HepG2 (cell line): ENCODE data around the gene GYS1. TPM values are rescaled to one million over a fixed set of nuclear protein-coding genes. Genes with fewer than 3 reads are reported as not detected.

Experiments
- ATAC-seq: fragments of 200-7000 bp; cut with Tn5 transposase; 3 replicates; pipeline ENCODE4 v1.9.1; 2020; ENCODE audit warnings: mild to moderate bottlenecking, moderate library complexity
- BruUV-seq: library from RNA; stranded (reverse); fragments of 400-500 nt; replicated peaks from 2 replicates; lab custom pipeline; 2021; lab: Mats Ljungman, UMichigan
- CTCF ChIA-PET: fragments of 300-600 bp; formaldehyde crosslinking; extraction: SDS; loops from one replicate; lab custom pipeline; 2021; ENCODE audit warnings: low total read pairs, inconsistent platforms, low intra/inter-chr PET ratio; lab: Yijun Ruan, JAX
- POLR2A ChIA-PET: fragments of 350-600 bp; sonication (Branson Sonifier 250); formaldehyde crosslinking; loops from one replicate; lab custom pipeline; 2020; ENCODE audit warnings: antibody characterized with exemption, inconsistent platforms; lab: Yijun Ruan, JAX
- DNase-seq: peaks from one replicate; pipeline ENCODE4 v3.0.0-alpha.2; 2015; ENCODE audit warnings: low spot score
- FAIRE-seq: peaks from 3 replicates; lab custom pipeline; 2011; peaks lifted over from hg19 to GRCh38; lab: Jason Lieb, UNC
- H2AFZ ChIP-seq: one replicate; pipeline ENCODE4 v1.6.1; 2011; ENCODE audit warnings: low read length, inconsistent platforms
- H3K27ac ChIP-seq: fragments of 300-600 bp; 3 replicates; pipeline ENCODE4 v1.8.0; 2011; ENCODE audit warnings: mixed run types, mild to moderate bottlenecking, mixed read lengths, low read length, inconsistent platforms; ENCODE audit not compliant: insufficient read depth; ENCODE audit errors: extremely low read length
- H3K27me3 ChIP-seq, 2 experiments: fragments of 200-600 bp in 1 of 2; 2 replicates in 1 of 2; 3 replicates in 1 of 2; pipeline versions ENCODE4 v1.6.0 to v1.8.0; 2011; ENCODE audit warnings: low read length in 2 of 2, mild to moderate bottlenecking in 2 of 2, moderate library complexity in 2 of 2, inconsistent platforms in 1 of 2; ENCODE audit not compliant: insufficient read depth in 2 of 2, control insufficient read depth in 1 of 2
- H3K36me3 ChIP-seq, 2 experiments: fragments of 200-600 bp in 1 of 2; replicated peaks in 1 of 2; 2 replicates in 1 of 2; 3 replicates in 1 of 2; pipeline versions ENCODE4 v1.5.1 to v1.8.0; 2011; ENCODE audit warnings: low read length in 2 of 2, inconsistent platforms in 1 of 2; ENCODE audit not compliant: insufficient read depth in 2 of 2, control insufficient read depth in 1 of 2
- H3K4me1 ChIP-seq: 2 replicates; pipeline ENCODE4 v1.5.1; 2012; ENCODE audit warnings: low read length, inconsistent platforms; ENCODE audit not compliant: insufficient read depth
- H3K4me2 ChIP-seq: 2 replicates; pipeline ENCODE4 v1.6.0; 2011; ENCODE audit warnings: low read depth, low read length, inconsistent platforms
- H3K4me3 ChIP-seq, 3 experiments: fragments of 200-600 bp in 1 of 3; sonication (generic), shearing (Covaris generic) in 1 of 3; replicated peaks in 1 of 3; 2 replicates each; pipeline ENCODE4 v1.5.1; 2011 to 2016; ENCODE audit warnings: low read length in 3 of 3, inconsistent platforms in 2 of 3, low read depth in 2 of 3, mild to moderate bottlenecking in 2 of 3, control low read depth in 1 of 3, mixed read lengths in 1 of 3; ENCODE audit not compliant: insufficient read depth in 1 of 3
- H3K79me2 ChIP-seq: one replicate; pipeline ENCODE4 v1.6.1; 2011; ENCODE audit warnings: low read length, inconsistent platforms; ENCODE audit not compliant: insufficient read depth
- H3K9ac ChIP-seq: 2 replicates; pipeline ENCODE4 v1.6.0; 2011; ENCODE audit warnings: mild to moderate bottlenecking, low read depth, low read length, inconsistent platforms; ENCODE audit not compliant: insufficient read depth
- H3K9me3 ChIP-seq: 2 replicates; pipeline ENCODE4 v1.5.1; 2012; ENCODE audit warnings: mild to moderate bottlenecking, low read length
- H4K20me1 ChIP-seq: 2 replicates; pipeline ENCODE4 v1.6.0; 2011; ENCODE audit warnings: inconsistent platforms, mild to moderate bottlenecking, low read length, moderate library complexity; ENCODE audit not compliant: insufficient read depth
- AHR ChIP-seq: IDR thresholded peaks from 2 replicates; pipeline ENCODE4 v1.6.1; 2018; ENCODE audit warnings: missing genetic modification reagents, missing compliant biosample characterization
- ARNTL ChIP-seq: sonication (generic); formaldehyde crosslinking; IDR thresholded peaks from 2 replicates; pipeline ENCODE4 v1.4.0; 2020; ENCODE audit warnings: mild to moderate bottlenecking, missing genetic modification reagents
- FOXC1 ChIP-seq: sonication (generic); formaldehyde crosslinking; IDR thresholded peaks from 2 replicates; pipeline ENCODE4 v1.8.0; 2022; ENCODE audit warnings: mild to moderate bottlenecking, missing genetic modification reagents, borderline replicate concordance
- FOXP1 ChIP-seq, 2 experiments: fragments of 450-650 bp in 1 of 2; IDR thresholded peaks; 2 replicates each; pipeline ENCODE4 v1.6.1; 2017 to 2018; ENCODE audit warnings: antibody characterized with exemption in 1 of 2
- GFI1 ChIP-seq: sonication (generic); formaldehyde crosslinking; IDR thresholded peaks from 2 replicates; pipeline ENCODE4 v1.5.0; 2020; ENCODE audit warnings: missing genetic modification reagents, mild to moderate bottlenecking, borderline replicate concordance
- HDAC2 ChIP-seq: sonication (generic); formaldehyde crosslinking; IDR thresholded peaks from 2 replicates; pipeline ENCODE4 v1.4.0; 2020; ENCODE audit warnings: missing genetic modification reagents
- KDM2A ChIP-seq: sonication (generic); formaldehyde crosslinking; IDR thresholded peaks from 2 replicates; pipeline ENCODE4 v1.4.0; 2020; ENCODE audit warnings: low read depth, missing genetic modification reagents, borderline replicate concordance
- LRRFIP1 ChIP-seq: sonication (generic); formaldehyde crosslinking; conservative IDR thresholded peaks from 2 replicates; pipeline ENCODE4 v1.4.0; 2020; ENCODE audit warnings: missing genetic modification reagents
- NONO ChIP-seq, 2 experiments: fragments of 450-650 bp in 1 of 2; sonication (generic) in 1 of 2; formaldehyde crosslinking in 1 of 2; IDR thresholded peaks in 1 of 2; conservative IDR thresholded peaks in 1 of 2; 2 replicates each; pipeline versions ENCODE4 v1.6.1 to v1.8.0; 2017 to 2022; ENCODE audit warnings: mild to moderate bottlenecking in 1 of 2, missing genetic modification reagents in 1 of 2, moderate library complexity in 1 of 2
- SAFB2 ChIP-seq: sonication (generic); formaldehyde crosslinking; IDR thresholded peaks from 2 replicates; pipeline ENCODE4 v1.5.1; 2020; ENCODE audit warnings: missing genetic modification reagents, low read depth, mild to moderate bottlenecking, borderline replicate concordance
- ZFP36L2 ChIP-seq: sonication (generic); formaldehyde crosslinking; IDR thresholded peaks from 2 replicates; pipeline ENCODE4 v1.4.0; 2020; ENCODE audit warnings: missing genetic modification reagents
- ZFP62 ChIP-seq: sonication (generic); formaldehyde crosslinking; IDR thresholded peaks from 2 replicates; pipeline ENCODE4 v1.4.0; 2020; ENCODE audit warnings: missing genetic modification reagents
- ZFX ChIP-seq: sonication (generic); formaldehyde crosslinking; IDR thresholded peaks from 2 replicates; pipeline ENCODE4 v1.4.0; 2020; ENCODE audit warnings: mild to moderate bottlenecking, low read depth, missing genetic modification reagents, moderate library complexity
- ZMYM2 ChIP-seq: sonication (generic); formaldehyde crosslinking; IDR thresholded peaks from 2 replicates; pipeline ENCODE4 v1.8.0; 2022; ENCODE audit warnings: mild to moderate bottlenecking, missing genetic modification reagents
- ZMYM3 ChIP-seq: sonication (generic); formaldehyde crosslinking; IDR thresholded peaks from 2 replicates; pipeline ENCODE4 v1.5.1; 2020; ENCODE audit warnings: mild to moderate bottlenecking, missing genetic modification reagents
- ZMYM4 ChIP-seq: sonication (generic); formaldehyde crosslinking; IDR thresholded peaks from 2 replicates; pipeline ENCODE4 v1.8.1; 2023; ENCODE audit warnings: mild to moderate bottlenecking, missing genetic modification reagents
- ZNF292 ChIP-seq: sonication (generic); formaldehyde crosslinking; IDR thresholded peaks from 2 replicates; pipeline ENCODE4 v1.8.1; 2022; ENCODE audit warnings: mild to moderate bottlenecking, low read depth, missing genetic modification reagents, borderline replicate concordance
- ZNF605 ChIP-seq: sonication (generic); formaldehyde crosslinking; IDR thresholded peaks from 2 replicates; pipeline ENCODE4 v1.8.0; 2022; ENCODE audit warnings: mild to moderate bottlenecking, missing genetic modification reagents
- WGBS: methylation state at CpG from one replicate; pipeline ENCODE4 v1.1.6; 2017; ENCODE audit warnings: low lambda C conversion rate; 5-methylcytosine and 5-hydroxymethylcytosine counted together
- in situ Hi-C: cut with HindIII; loops from 2 replicates; pipeline ENCODE4 v1.10.0; 2017; ENCODE audit warnings: low pct_unique_long_range_greater_than_20kb; ENCODE audit not compliant: extremely low pct_ligation_motif_present
- intact Hi-C: fragments of 100-400 bp; cut with micrococcal nuclease; formaldehyde crosslinking; loops from one replicate; pipeline ENCODE4 v1.10.0; 2022; ENCODE audit not compliant: unreplicated experiment
- polyA plus RNA-seq, 8 experiments: library from polyadenylated mRNA; depleted of rRNA in 3 of 8; stranded (reverse) in 7 of 8; unstranded in 1 of 8; fragments of >200 nt; fragmentation: Illumina TruSeq in 4 of 8; extraction: Trizol in 4 of 8; gene quantifications; 2 replicates each; pipeline versions ENCODE4 v1.2.1 to v1.2.3, GENCODE V29; 2011 to 2016; ENCODE audit warnings: low read depth in 4 of 8, missing spikeins in 1 of 8, mixed read lengths in 1 of 8; ENCODE audit not compliant: insufficient read depth in 1 of 8
- total RNA-seq, 5 experiments: library from RNA; depleted of rRNA; stranded (reverse); fragments of >200 nt; fragmentation: Illumina TruSeq; extraction: Trizol; gene quantifications; 2 replicates each; pipeline ENCODE4 v1.2.3, GENCODE V29; 2016; ENCODE audit warnings: low read depth in 1 of 5

GYS1 gene
- total and polyA plus RNA-seq, 2 of the 13 experiments (the other 11 are each of a cell fraction or from before 2014, with no cell fraction given) = 18.4 to 42.1 TPM

DNA sequence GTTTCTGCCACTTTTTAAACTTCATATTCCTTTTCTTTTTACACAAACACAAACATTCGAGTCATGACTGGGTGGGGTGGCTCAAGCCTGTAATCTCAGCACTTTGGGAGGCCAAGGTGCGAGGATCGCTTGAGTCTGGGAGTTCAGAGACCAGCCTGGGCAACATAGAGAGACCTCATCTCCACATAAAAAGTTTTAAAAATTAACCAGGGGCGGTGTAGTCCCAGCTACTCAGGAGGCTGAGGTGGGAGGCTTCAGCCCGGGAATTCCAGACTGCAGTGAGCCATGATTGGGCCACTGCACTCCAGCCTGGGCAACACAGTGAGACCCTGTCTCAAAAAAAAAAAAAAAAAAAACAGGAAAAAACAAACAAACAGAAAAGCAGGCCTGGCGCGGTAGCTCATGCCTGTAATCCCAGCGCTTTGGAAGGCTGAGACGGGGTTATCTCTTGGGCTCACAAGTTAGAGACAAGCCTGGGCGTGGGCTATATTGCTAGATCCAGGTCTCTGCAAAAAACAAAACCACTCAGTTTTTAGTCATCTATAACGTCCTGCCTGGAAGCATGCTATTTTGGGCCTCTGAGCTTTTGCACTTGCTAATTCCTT lies 39.0 kb downstream of the GYS1 start (continued):
- TF ChIP-seq ZNF605 (CRISPR knock-in tag) = 0 out of 2 replicates have a peak, but pooled peaks have one; percentile 74
- peak; percentile 7; the same call in 1 of the 2 replicates for TF ChIP-seq ZMYM4 (CRISPR knock-in tag)
- TF ChIP-seq FOXC1 (CRISPR knock-in tag) = 0 out of 2 replicates have a peak, but pooled peaks have one; percentile 3
- no peak for TF ChIP-seq ZFP62
- TF ChIP-seq AHR (CRISPR knock-in tag) = no peak
- no peak for TF ChIP-seq SAFB2 (CRISPR knock-in tag)
- TF ChIP-seq GFI1 (CRISPR knock-in tag) = peak; percentile 51; the same call in 1 of the 2 replicates
- peak; percentile 19; the same call in 1 of the 2 replicates for TF ChIP-seq HDAC2 (CRISPR knock-in tag)
- TF ChIP-seq ZMYM2 = 0 out of 2 replicates have a peak, but pooled peaks have one; percentile 19

DNA sequence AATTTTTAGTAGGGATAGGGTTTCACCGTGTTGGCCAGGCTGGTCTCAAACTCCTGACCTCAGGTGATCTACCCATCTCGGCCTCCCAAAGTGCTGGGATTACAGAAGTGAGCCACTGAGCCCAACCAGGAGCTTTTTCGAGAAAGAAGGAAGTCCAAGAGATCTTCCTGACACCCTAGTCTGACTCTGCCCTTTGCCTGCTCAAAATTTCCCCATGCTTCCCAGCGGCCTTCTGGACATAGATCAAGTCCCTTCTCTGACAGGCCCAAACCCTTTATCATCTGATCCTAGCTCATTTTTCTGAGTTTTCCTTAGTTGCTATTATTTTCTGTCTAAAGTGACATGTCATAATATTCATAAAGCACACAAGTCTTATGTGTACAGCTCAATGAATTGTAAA lies 40.0 kb downstream of the GYS1 start:
- Histone ChIP-seq H3K27ac (peak overlapping the region; percentile 53), H3K27me3 (no peaks in the 10 kb centered on the region), H3K4me2 (peak overlapping the region; percentile 56), H3K36me3 (peaks cover 2 to 3% of the 10 kb centered on the region in 2 experiments; a peak in 1 of 5 replicates), H3K4me3 (peak overlapping the region in 1 of 3 experiments; percentile 36; a peak in 2 of 6 replicates), H2AFZ (no peak overlapping the region), H3K9ac (peak overlapping the region; percentile 43; the same call in 1 of the 2 replicates), H3K4me1 (peaks cover 87% of the 10 kb centered on the region), H3K9me3 (no peaks in the 10 kb centered on the region), H4K20me1 (no peaks in the 10 kb centered on the region; the same call in 1 of the 2 replicates), H3K79me2 (peaks cover 19% of the 10 kb centered on the region)
- ChIA-PET CTCF (no interaction called here), POLR2A (interaction anchor here (0.6 to 7.8 kb wide), 9 partner anchors 9 to 81 kb away, joined by 3 to 153 read pairs (median 12); partner anchors contain the start of genes DHDH, FTL, GYS1 and NUCB1)
- ATAC-seq (no peak), FAIRE-seq (no peak), DNase-seq (no peak)
- WGBS = 0% methylated on average over 4 of the region's 4 CpGs
- no peak for TF ChIP-seq KDM2A (CRISPR knock-in tag)
- TF ChIP-seq ZFX (CRISPR knock-in tag) = peak; percentile 27; the same call in 1 of the 2 replicates
- TF ChIP-seq ARNTL (CRISPR knock-in tag) = 0 out of 2 replicates have a peak, but pooled peaks have one; percentile 19
- TF ChIP-seq LRRFIP1 (CRISPR knock-in tag) = no peak
- TF ChIP-seq ZNF292 (CRISPR knock-in tag) = peak; percentile 41; the same call in 1 of the 2 replicates
- 0 out of 2 replicates have a peak, but pooled peaks have one; percentile 28 for TF ChIP-seq ZMYM3
- no peak for TF ChIP-seq FOXP1 (IDR thresholded peaks at IDR 0.05)
- no peak for TF ChIP-seq FOXP1 (CRISPR knock-in tag; IDR thresholded peaks at IDR 0.05)
- no peak for TF ChIP-seq NONO (IDR thresholded peaks at IDR 0.05)
- no peak for TF ChIP-seq NONO (CRISPR knock-in tag; conservative IDR thresholded peaks at IDR 0.05)
- no peak for TF ChIP-seq ZFP36L2 (CRISPR knock-in tag)
- BruUV-seq = no TSS peak
- in situ Hi-C loops = no loop called here
- intact Hi-C loops = no loop called here
